ENCODE data around the gene ZKSCAN4. TPM values are rescaled to one million over a fixed set of nuclear protein-coding genes. Genes with fewer than 3 reads are reported as not detected.
A peak's percentile ranks its signal among the peaks of the same experiment; 100 is the strongest.

ZKSCAN4 gene
- total and polyA plus RNA-seq, 2 of the 8 experiments (the other 6 are each of a cell fraction or from before 2014, with no cell fraction given) = 2.2 to 6.6 TPM

DNA sequence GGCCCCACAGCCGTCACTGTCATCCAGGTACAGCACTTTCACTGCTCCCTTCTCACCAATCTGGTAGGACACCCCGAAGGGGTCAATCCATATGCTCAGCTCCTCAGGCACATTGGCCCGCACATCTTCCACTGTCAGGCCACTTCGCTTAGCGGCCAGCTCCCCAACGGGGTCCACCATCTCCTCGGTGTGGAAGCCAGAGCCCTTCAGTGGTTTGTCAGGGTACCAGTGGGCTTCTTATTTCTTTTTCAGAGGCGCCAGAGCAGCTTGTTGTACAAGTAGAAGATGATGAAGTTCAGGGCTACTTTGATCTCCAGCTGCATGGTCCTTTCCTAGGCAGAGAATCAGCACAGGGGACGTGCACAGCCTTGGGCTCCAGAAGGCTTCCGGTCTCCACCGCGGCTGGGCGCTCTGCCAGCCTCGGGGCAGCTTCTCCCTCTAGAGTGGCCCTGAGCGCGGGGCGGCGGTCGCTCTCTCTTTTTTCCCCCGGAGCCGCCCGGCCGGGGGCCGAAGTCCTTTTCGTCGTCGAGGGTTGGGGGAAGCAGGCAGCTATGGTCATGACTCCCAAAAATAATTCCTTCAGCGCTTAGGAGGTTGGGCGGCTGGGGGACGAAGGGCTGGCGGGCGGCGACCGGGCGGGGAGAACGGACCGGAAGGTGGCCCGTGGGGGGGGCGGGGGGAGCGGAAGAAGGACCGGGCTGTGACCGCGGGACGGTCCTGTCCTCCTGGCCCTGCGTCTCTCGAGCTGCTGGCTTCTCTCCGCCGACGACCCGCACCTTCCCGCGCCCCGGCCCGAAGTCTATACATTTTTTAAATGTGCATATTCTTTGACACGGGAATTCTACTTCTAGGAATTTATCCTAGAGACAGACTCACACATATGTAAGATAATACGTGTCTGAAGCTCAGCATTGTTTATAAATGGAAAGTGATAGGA, 33.5 kb downstream of the ZKSCAN4 start (continued):
- TF ChIP-seq KDM4A (IDR thresholded peaks at IDR 0.05; ENCODE audit: low read depth, low read length, severe bottlenecking) (no peak), ZNF274 (IDR thresholded peaks at IDR 0.05; ENCODE audit: borderline replicate concordance, extremely low read depth, low read length) (no peak), TBP (IDR thresholded peaks at IDR 0.05; ENCODE audit: low read depth, low read length) (peak; percentile 59; the same call in 1 of the 2 replicates), POLR2A (IDR thresholded peaks at IDR 0.05; ENCODE audit: control extremely low read depth in 1 of 2, low read depth in 2 of 2, low read length in 2 of 2) (no peak), TCF12 (IDR thresholded peaks at IDR 0.05; ENCODE audit: low read depth, low read length) (no peak), HDAC6 (IDR thresholded peaks at IDR 0.05; ENCODE audit: low read depth, low read length) (no peak), RXRA (IDR thresholded peaks at IDR 0.05; ENCODE audit: insufficient read depth, low read depth, low read length) (no peak), YY1 (IDR thresholded peaks at IDR 0.05; ENCODE audit: low read depth, low read length) (no peak), TAF7 (optimal IDR thresholded peaks at IDR 0.05; ENCODE audit: borderline replicate concordance, low read depth, low read length) (no peak), E2F6 (IDR thresholded peaks at IDR 0.05) (peak; percentile 93), TAF1 (IDR thresholded peaks at IDR 0.05; ENCODE audit: low read depth, low read length) (peak; percentile 69; the same call in 1 of the 2 replicates), GABPA (IDR thresholded peaks at IDR 0.05; ENCODE audit: borderline replicate concordance, insufficient read depth, low read length) (0 out of 2 replicates have a peak, but pooled peaks have one; percentile 70), ATF3 (IDR thresholded peaks at IDR 0.05; ENCODE audit: insufficient read depth, low read depth, low read length) (no peak), EP300 (IDR thresholded peaks at IDR 0.05; ENCODE audit: borderline replicate concordance in 1 of 2, low read depth in 2 of 2, low read length in 2 of 2) (no peak), KDM1A (IDR thresholded peaks at IDR 0.05; ENCODE audit: borderline replicate concordance, low read length) (no peak), EGR1 (IDR thresholded peaks at IDR 0.05; ENCODE audit: borderline replicate concordance, low read depth, low read length) (no peak), SUZ12 (IDR thresholded peaks at IDR 0.05; ENCODE audit: low read length) (no peak), POU5F1 (IDR thresholded peaks at IDR 0.05; ENCODE audit: low read depth, low read length) (no peak), SP1 (IDR thresholded peaks at IDR 0.05; ENCODE audit: low read depth, low read length) (no peak), MAX (IDR thresholded peaks at IDR 0.05) (peak; percentile 81)
- TF ChIP-seq, protein P1, sequence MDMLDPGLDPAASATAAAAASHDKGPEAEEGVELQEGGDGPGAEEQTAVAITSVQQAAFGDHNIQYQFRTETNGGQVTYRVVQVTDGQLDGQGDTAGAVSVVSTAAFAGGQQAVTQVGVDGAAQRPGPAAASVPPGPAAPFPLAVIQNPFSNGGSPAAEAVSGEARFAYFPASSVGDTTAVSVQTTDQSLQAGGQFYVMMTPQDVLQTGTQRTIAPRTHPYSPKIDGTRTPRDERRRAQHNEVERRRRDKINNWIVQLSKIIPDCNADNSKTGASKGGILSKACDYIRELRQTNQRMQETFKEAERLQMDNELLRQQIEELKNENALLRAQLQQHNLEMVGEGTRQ (IDR thresholded peaks at IDR 0.05; ENCODE audit: low read length) = no peak
